CD4-positive, alpha-beta T cell treated with Interleukin-4 for 1 hour (primary cell): ENCODE data around the gene SCIN.
"Not testable (repeated sequence)": the region's sequence is repeated elsewhere in the genome, so short reads cannot be mapped to it uniquely, and the experiment has no call there.

Experiments used
- DNase-seq, 2 donors: peaks; one replicate each; pipeline ENCODE4 v3.0.0-alpha.2; 2020 to 2022

Gene SCIN

DNA sequence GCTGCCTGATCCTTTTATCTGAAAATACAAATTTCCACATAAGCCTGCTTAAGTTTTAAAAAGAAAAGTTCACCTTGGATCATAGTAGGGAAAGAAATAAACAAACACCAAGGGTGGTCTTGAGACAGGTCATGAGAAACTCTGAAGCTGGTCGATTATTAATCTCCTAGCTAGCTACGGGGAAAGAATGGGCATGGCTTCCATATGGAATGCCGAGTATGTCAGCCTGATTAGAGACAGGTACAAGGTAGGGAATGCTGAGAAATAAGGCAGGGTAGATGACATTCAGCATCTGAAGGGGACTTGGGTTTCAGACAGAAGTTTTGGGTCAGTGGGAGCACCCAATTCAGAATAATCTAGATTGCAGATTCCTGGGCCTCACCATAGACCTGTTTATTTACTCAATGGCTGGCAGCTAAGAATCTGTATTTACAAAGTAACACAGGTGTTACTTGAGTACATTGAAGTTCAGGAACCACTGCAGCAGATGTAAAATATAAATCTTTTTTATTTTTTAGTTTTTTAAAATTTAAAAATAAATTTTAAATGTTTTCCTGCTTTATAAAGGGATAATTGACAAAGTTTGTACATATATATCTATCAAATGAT lies 49.0 kb downstream of the SCIN start:
- no peak for DNase-seq

DNA sequence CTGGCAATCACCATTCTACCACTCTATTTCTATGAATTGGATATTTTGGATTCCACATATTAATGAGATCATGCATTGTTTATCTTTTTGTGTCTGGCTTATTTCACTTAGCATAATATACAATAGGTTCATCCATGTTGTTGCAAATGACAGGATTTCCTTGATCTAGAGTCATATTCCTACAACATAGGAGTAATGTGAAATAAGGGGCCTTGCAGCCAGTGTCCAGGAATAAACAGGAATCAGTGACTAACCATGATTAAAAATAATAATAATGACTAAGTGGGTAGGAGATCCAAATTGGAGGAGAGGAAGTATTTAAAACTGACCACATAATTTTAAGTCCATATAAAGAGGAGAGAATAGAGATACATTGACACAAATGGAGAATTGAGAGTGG lies 49.9 kb downstream of the SCIN start:
- DNase-seq = no peak

DNA sequence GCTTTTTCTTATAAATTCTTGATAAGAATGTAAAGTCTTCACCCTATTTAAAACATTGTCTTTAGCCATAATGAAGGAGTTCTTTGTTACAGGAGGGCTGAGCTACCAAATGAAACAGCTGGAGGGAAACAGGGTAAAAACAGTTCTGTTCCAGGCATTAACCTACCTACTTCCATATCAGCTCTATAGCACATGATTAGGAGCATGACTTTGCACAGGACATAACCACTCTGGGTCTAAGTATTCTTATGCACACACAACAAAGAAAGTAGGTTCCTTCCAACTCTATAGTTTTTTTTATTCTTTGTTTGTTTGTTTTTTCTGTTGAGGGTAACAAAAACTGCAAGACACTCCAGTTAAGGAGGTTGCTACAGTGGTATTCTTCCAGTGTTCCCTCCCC lies 52.7 kb downstream of the SCIN start:
- no peak for DNase-seq

DNA sequence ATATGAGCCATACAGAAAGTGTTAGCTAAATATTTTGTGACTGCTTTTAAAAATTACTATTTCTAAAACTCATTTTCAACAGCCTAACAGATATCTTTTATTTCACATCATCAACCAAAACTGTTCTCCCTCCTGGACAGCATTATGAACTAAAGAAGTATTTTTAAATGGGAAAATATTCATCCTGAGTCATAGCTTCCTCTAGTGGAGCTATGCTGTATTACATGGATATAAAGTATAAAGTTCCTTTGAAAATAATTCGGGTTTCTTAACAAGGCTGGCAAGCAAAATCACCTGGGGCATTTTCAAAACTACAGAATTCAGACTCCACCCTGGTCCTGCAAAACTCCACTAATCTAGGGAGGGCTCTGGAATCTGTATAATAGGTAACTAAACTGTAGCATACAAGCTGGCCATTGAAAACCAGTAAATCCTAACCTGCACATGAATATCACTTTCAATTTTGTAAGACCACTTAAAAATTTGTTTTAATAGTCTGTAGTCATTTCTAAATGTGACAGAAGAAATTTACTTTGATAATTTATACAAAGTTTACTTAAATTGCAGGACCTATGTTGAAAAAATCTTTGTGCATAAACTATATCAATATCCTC lies 53.5 kb downstream of the SCIN start:
- no peak for DNase-seq

DNA sequence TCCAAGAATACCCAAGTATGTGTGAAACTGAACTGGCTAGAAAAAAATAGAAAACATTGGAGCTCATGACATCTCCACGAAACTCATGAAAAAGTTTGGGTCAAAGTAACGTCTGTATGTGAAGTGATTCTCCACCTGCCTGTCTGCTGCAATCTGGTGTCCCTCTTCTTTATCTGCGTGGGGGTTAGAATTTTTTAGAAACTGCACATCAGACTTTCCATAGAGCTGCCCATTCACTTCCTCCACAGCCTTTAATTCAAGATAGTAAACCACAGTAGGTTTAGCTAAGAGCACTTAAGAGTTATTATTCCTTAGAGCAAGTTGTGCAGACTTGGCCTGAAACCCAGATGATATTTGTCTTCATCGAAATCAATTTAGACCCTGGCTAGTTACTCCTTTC lies 55.3 kb downstream of the SCIN start:
- DNase-seq = no peak

DNA sequence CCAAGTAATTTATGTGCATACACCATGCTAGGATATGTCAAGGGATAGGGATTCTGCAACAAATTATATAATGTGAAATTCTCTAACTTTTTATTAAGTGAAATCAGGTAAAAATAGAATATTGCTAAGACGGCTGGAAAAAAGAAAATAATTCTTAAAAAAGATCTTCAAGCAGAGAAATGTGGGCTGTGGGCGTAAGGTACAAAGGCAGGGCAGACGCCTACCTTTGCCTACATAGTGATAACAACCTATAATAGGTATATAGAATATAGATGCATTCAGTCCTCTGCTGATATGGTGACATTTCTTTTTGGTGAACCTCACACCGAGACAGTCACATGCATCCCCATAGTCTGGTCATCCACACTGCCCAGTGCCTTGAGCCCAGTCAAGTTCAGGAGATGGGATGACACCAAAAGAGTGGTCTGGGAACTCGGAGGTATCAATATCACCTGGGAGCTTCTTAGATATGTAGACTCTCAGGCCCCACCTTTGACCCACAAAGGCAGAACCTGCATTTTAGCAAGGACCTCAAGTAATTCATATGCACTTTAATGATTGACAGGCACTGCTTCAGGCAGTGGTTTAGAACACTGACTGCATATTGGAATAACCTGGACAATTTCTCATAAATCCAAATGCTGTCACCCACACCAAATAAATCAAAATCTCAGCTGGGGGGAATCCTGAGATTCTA lies 59.4 kb downstream of the SCIN start:
- no peak for DNase-seq

DNA sequence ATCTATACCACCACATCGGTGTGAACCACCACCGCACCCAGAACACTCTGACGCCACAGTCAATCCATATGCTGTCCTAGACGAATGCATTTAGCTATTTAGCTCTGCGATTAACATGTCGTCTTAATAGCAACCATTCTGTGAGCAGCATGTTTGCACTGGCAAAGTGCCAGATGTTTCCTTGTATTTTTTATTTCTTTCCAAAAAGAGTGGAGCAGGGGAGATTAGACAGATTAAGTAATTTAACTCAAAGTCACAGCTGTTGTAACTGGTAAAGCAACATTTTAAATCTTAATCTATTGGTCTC lies 59.9 kb downstream of the SCIN start:
- no peak for DNase-seq

DNA sequence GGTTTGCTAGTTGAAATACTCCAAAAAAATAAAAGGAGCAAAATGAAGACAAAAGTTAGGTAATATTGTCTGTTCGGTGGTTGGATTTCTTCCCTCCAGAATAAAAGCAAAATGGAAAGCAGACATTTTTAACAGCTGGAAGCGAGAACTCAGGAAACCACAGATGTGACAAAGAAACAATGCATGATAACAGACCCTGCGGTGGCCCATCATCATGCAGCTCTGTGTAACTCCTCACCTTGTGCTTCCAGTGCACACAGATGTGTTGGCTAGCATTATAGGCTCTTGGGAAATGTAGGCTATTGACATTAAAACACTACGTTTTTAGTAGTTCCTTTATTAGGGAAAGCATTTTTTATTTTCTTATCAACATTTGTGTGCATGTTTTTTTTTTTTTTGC lies 63.1 kb downstream of the SCIN start:
- no peak for DNase-seq

DNA sequence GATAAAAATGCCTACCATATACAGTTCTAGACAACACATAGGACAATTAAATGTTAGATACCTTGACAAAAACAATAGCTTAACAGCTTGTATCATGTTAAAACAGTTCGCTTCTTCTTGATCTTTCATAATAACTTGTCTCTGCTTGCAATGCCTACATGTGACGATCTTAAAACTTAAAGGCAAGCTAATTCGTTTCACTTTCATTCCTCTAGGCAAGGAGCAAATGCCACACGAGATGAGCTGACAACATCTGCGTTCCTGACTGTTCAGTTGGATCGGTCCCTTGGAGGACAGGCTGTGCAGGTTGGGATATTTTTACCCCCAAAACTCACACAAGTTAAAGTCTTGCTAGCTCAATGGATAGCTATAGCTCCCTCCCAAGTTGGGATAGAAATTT lies 65.3 kb downstream of the SCIN start:
- peak in 1 of 2 donors; percentile 39 for DNase-seq

DNA sequence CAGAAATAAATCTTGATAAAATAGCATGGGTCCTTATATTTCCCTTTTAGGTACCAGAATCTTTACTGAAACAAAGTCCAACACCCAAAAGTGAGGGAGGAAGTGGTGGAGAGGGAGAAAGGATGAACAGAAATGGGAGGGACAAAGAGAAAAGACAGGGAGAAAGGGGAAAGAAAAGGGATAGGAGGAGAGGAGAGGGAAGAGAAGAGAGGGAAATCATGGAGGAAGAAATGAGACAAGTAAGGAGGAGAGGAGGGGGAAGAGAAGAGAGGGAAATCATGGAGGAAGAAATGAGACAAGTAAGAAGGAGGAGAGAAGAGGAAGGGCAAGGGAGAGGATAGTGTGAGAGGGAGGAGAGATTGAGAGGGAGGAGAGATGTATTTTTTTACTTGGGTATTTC lies 66.8 kb downstream of the SCIN start:
- DNase-seq = no peak

DNA sequence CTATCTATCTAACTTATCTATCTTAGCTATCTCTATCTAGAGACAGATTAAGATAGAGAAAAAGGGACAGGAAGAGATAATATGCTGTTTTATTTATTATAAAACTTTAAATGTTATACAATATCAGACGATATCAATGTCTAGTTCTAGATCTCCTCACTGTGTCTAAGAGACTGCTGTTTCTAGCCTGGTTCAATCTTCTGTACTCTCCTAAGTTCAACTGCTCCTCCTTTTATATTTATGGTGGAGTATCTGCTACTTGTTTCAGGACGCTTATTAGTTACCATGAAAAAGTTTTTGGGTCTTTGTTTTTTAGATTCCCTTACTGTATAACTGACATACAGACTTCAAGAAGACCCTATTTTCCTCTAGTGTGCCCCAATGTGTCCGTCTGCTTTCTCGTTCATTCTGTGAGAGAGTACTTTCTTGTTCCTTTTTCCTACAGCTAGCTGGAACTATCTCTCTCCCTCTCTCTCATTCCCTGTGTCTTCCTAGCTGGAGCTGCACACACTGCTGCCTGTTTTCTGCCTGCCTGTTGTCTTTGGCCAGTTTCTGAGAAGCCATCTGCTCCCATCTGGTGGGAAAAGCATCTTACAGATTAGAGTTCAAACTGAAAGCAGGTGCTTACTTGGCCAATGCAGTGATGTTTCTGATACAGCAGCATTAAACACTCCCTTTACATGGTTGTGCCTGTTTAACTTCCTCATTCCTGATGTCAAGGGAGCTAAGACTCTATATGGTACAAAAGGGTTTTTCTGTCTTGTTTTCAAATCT lies 67.5 kb downstream of the SCIN start:
- peak in 1 of 2 donors; percentile 10 for DNase-seq

DNA sequence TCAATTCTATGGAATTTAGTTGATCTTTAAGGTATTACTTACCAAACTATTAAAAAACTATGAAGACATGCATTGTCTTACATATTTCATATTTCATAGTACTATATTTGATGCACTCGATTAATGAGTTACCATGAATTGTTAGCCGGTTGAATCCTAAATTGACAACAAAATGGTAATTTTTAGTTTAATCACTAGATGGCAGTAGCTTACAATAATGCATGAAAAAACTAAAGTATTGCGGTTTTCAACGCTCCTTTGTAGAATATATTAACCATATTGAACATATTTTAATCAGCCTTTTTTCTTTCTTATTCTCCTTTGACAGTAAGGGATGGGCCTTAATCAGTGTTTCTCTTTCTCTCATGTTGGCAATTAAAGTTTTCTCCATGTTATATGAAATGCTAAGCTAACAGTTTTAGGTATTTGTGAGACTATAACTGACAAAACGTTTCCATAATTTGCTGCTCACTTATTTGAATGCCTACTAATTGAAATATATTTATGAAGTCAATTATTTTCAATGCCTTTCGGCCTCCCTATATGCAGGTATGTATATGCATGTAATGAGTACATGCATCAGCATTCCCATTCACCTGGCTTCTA lies 68.4 kb downstream of the SCIN start:
- peak in 1 of 2 donors; percentile 68 for DNase-seq

DNA sequence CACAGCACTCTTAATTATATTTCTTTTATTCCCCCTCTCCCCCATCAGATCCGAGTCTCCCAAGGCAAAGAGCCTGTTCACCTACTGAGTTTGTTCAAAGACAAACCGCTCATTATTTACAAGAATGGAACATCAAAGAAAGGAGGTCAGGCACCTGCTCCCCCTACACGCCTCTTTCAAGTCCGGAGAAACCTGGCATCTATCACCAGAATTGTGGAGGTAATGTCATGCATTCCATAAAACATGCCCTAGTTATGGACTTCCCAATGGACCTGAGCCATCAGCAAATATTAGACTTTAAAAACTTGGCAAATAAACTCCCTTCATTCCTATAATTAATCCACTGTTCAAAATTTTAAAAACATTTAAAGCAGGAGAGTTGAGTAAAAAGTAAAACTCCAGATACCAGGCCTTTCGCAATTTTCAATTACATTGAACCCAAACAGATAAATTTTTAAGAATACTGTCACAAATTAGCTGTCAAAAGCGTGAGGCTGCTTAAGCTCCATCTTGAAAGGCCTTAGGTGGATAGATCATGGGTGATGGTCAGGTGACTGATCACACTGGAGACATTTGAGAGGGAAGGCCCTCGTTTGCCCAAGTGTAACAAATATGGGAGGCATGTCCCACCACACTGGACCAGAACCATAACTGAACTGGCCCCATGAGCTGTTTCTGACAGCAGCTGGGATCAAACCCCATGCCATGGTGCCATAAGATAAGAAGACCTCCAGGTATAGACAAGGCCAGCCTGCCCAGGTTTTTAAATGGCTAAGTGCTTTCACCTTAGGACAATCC lies 70.0 kb downstream of the SCIN start:
- no peak for DNase-seq

DNA sequence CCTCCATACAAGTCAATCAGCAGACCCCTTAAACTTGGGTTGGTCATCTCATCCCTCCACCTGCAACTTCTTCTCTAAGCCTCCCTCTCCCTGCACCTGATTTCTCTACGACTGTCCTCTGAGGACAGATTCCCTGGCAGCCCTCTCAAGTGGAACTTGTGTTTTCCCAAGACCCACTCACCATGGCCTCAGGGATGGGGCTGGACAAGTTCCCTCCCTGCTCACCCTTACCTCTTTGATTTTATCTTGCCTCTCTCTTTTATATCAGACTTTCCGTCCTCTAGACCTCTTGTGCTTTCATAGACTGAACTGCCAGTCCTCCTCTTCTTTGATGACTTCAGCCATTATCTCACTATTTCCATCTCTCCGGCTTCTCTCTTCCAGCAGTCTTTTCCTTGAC lies 70.7 kb downstream of the SCIN start:
- DNase-seq = no peak

DNA sequence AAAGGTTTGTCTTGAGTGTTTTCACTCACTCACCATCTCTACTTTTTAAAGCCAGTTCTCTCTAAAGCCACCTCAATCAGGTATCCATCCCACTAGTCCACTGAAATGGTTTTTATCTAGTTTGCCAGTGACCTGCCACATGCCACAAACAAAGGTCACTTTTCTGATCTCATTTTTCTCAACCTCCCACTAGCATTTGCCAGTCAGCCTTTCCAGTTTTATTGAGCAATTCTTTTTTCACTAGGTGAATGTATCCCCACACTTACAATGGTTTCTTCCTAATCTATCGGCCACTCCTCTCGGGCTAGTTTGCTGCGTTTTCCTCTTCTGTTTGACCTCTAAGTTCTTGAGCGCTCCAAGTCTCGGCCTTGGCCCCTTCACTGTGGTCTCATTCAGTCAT lies 72.0 kb downstream of the SCIN start:
- DNase-seq = no peak

DNA sequence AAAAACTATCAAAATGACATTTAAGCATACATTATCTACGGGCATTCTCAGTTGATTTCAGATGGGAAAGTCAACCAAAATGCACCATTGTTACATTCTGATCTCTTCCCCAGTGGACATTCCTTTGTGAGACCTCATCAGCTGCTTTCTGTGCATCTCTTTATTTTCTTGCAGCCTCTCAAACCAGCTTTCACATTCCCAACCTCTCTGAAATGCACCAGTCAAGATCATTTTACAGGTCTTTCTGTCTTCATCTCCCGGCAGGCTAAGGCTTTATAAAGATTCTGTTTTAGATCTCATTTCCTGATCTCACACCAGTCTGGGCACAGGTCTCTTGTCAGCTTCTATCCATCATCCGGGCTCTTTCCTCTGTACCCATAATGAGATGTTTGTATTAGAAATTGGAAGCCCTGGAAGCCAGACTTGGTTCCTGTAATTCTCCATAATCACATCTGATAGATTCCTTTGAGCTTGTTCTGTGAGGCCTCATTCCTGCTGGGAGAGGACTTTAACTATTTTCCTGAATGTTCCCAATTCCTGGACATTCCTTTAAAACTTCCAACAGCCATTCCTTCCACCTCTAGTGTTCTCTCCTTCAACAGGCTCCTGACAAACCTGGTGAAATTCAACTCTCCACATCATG lies 72.6 kb downstream of the SCIN start:
- DNase-seq = no peak

DNA sequence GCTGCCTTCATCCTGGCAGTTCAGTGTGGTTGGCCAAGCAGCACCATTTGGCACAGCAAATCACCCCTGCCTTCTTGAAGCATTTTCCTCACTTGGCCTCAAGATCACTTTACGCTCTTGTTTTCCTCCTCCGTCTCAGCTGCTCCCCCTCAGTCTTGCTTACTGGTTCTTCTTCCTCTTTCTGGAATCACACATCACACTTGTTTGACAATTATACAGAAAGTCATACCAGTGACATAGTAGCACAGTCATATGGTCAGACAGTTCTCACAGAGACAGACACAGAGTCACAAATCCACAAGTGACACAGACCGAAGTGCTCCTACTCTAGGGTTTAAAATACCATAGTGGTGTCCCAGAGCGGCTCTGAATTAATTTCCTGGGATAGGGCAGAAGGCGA lies 73.1 kb downstream of the SCIN start:
- peak in 1 of 2 donors; percentile 47 for DNase-seq

DNA sequence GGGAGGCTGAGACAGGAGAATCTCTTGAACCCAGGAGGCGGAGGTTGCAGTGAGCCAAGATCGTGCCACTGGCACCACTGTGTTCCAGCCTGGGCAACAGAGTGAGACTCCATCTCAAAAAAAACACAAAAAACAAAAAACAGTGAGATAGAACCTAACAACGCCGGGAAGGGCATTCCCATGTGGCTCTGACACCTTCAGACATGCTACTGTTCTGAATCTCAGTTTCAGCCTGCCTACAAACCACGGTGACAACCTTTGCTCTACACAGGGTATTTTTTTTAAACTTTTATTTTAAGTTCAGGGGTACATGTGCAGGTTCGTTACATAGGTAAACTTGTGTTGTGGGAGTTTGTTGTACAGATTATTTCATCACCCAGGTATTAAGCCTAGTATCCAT lies 74.7 kb downstream of the SCIN start:
- not testable (repeated sequence) for DNase-seq

DNA sequence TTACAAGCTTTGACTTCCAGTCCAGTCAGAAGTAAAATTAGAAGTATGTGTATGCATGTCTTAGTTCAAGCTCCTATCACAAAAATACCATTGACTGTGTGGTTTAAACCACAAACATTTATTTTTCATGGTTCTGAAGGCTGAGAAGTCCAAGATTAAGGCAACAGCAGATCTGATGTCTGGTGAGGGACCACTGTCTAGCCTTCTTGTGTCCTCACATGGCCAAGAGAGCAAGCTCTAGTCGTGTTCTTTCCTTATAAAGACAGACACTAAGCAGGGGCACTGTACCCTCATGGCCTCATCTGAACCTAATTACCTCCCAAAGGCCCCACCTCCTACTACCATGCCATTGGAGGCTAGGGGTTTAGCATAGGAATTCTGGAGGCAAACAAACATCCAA lies 75.6 kb downstream of the SCIN start:
- DNase-seq = no peak

DNA sequence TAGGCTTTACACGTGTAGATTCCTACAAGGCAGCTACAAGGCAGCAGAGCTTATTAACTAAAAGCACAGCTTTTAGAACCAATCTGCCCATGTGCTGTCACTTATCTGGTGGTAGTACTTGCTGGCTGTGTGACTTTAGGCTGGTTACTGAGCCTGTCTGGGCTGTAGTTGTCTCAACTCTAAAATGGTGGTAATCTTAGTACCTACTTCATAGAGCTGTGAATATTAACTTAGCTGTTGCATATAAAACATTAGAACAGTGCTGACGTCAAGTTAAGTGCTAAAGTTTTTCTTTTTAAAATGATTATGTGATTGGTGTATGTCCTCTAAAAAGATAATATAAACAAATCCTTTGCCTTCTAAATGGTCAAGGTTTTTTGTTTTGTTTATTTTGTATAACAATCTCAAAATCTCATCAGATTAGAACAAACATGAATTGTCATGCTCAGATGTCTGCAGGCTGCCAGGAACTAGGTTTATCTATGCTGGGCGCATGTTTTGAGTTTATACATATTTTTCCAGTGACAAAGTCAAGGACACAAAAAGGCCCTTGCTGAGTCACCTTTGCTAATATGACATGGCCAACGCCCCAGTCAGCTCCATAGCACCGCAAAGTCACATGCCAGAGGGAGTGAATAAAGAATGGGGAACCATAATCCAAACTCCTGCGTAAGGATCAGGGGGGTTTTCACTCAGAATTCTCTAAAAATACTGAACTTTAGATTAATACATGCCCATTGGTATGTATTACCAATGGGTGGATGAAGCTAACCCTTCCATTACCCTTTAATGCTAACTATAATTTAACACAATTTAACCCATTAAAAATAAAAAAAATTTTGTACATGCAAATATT lies 77.1 kb downstream of the SCIN start:
- DNase-seq = no peak

DNA sequence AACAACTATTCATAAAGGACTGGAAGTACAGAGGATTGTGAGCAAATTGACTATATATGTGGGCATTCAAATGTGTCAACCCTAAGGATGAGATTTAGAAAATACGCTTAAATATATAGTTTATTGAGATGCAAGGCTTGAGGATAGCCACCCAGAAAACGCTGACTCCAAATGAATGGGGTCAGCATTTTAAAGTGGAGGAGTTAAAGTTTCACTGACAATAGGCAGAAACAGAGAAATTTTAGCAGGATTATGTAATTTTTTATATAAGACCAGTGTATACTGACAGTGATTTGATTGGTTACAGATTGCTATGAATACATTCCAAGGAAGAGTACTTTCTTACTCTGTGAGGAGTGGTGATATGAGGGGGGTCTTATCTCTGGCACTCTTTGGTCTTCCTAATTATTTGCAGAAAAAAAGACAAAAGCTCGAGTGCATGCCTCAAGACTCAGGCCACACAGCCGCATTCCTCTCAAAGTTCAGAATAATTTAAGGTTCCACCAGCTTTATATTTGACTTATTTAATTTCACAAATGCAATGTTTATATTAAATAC lies 78.3 kb downstream of the SCIN start:
- no peak for DNase-seq
